EL (cell line): Measurements from ENCODE around the gene RCOR1.
"Not testable (repeated sequence)": the region's sequence is repeated elsewhere in the genome, so short reads cannot be mapped to it uniquely, and the experiment has no call there.

Experiments
- DNase-seq: peaks from one replicate; pipeline ENCODE4 v3.0.0-alpha.2; 2016

The RCOR1 gene

GRCh38 chr14:102593825-102594137 lies 1.3 kb downstream of the RCOR1 start:
- peak; percentile 46 for DNase-seq

GRCh38 chr14:102594514-102595175 lies 2.2 kb downstream of the RCOR1 start:
- DNase-seq, result peak; percentile 75

- DNase-seq, result no peak
Measured at GRCh38 chr14:102601378-102601925, 9.0 kb downstream of the RCOR1 start.

- DNase-seq, result no peak
Measured at GRCh38 chr14:102602421-102603292, 10.2 kb downstream of the RCOR1 start.

- DNase-seq, result no peak
Measured at GRCh38 chr14:102603293-102603907, 11.0 kb downstream of the RCOR1 start.

DNA sequence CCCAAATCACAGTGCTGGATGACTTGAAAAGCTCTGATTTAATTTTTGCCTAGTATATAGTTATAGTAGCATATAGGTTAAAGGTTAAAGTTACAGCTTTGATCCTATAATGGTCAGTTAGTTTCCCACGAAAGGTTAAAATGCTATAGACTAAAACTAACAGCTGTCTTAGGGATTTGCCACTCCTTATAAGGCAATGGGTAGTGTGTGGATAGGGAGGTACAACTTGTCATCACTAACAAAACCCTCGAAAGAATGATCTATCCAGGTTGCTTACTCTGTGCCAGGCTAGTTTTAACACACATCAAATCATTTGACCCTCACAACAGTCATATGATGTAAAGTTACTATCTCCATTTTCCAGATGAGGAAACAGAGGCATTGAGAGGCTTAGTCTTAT lies 11.7 kb downstream of the RCOR1 start:
- DNase-seq, result no peak

DNA sequence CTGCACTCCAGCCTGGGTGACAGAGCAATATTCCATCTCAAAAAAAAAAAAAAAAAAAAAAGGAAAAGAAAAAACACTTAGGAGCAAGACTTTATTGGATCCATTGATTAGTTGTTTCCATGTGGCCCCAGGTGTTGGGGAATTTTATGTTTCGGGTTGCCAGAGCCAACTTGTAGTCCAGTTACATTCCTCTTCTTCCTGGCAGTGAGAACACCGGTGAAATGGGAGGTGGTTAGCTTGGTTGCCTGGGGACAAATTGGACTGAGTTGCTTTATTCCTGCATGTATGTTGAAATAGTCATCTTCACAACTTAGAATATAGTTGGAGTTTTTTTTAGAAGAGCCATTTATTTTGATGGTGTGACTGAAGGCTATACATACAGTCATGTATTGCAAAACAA lies 12.6 kb downstream of the RCOR1 start:
- DNase-seq, result peak; percentile 46

- DNase-seq, result no peak
Measured at GRCh38 chr14:102606296-102606695, 13.8 kb downstream of the RCOR1 start.

- DNase-seq, result no peak
Measured at GRCh38 chr14:102608064-102608446, 15.6 kb downstream of the RCOR1 start.

DNA sequence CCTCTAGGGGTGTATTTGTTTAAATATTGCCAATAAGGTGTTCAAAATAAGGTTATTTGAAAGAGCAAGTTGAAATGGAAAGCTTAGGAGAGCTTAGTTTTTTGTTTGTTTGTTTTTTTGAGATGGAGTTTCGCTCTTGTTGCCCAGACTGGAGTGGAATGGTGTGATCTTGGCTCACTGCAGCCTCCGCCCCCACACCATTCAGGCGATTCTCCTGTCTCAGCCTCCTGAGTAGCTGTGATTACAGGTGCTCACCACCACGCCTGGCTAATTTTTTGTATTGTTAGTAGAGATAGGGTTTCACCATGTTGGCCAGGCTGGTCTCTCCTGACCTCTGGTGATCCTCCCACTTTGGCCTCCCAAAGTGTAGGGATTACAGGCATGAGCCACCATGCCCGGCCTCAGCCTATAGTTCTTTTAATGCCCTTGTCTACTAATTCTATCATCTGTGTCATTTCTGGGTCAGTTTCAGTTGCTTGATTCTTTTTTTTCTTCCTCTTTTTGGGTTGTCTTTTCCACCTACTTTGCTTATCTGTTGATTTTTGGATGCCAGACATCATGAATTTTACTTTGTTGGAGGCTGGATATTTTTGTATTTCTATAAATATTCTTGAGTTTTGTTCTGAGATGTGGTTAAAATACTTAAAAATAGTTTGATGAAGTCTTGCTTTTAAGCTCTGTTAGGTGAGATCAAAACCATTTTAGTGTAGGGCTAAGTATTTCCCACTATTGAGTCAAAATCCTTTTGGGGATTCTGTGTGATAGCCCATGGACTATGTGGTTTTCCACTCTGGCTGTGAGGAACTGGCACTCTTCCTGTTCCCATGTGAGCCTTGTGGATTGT lies 18.7 kb downstream of the RCOR1 start:
- no peak for DNase-seq

GRCh38 chr14:102616318-102616717 lies 23.9 kb downstream of the RCOR1 start:
- no peak for DNase-seq

- no peak for DNase-seq
Measured at GRCh38 chr14:102616799-102617198, 24.4 kb downstream of the RCOR1 start.

- DNase-seq, result not testable (repeated sequence)
Measured at GRCh38 chr14:102619012-102619411, 26.6 kb downstream of the RCOR1 start.

DNA sequence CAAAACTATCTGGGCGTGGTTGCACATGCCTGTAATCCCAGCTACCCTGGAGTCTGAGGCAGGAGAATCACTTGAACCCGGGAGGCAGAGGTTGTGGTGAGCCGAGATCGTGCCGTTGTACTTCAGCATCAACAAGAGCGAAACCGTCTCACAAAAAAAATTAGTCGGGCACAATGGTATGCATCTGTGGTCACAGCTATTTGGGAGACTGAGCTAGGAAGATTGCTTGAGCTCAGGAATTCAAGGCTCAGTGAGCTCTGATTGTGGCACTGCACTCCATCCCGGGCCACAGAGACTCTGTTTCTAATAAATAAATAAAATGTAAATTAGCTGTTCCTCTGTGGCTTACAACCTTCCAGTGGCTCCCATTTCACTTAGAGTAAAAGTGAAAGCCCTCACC lies 28.0 kb downstream of the RCOR1 start:
- peak; percentile 79 for DNase-seq

DNA sequence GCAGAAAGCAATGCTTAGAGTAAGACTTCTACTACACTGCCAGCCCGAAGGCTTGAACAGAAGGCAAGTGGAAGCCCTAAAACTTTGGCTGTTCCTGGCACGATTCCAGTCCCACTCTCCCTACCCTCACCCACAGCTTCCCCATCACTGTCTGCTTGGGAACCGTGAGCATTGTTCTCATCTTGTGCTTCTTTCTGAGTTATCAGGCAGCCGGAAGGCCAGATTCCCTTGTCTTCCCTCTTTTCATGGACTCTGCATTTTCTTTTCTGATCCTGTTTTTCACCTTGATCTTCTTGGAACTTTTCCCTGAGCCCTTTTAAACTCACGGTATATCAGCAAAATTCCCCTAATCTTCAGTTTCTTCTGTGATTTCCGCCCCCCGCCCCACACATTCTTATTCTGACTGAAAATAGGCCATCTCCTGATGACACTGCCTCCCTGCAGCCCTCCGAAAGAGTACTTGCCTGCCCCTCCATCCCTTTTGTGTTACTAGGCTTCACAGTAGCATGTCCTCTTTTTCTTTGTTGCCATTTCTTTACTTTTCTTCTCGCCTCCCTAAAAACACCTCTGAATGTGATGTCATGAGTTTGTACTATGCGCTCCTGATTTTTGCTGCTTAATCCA lies 29.9 kb downstream of the RCOR1 start:
- no peak for DNase-seq

DNA sequence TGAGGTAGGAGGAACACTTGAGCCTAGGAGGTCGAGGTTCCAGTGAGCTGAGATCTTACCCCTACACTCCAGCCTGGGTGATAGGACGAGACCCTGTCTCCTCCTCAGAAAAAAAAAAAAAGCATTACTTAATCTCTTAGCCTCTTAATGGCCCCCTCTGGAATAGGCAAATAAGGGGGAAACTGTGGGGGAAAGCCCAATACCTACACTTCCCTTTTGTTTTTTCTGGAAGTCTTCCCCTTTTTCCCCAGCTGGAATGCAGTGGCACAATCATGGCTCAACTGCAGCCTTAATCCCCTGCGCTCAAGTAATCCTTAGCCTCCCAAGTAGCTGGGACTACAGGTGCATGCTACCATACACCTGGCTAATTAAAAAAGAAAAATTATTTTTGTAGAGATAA lies 32.2 kb downstream of the RCOR1 start:
- no peak for DNase-seq

DNA sequence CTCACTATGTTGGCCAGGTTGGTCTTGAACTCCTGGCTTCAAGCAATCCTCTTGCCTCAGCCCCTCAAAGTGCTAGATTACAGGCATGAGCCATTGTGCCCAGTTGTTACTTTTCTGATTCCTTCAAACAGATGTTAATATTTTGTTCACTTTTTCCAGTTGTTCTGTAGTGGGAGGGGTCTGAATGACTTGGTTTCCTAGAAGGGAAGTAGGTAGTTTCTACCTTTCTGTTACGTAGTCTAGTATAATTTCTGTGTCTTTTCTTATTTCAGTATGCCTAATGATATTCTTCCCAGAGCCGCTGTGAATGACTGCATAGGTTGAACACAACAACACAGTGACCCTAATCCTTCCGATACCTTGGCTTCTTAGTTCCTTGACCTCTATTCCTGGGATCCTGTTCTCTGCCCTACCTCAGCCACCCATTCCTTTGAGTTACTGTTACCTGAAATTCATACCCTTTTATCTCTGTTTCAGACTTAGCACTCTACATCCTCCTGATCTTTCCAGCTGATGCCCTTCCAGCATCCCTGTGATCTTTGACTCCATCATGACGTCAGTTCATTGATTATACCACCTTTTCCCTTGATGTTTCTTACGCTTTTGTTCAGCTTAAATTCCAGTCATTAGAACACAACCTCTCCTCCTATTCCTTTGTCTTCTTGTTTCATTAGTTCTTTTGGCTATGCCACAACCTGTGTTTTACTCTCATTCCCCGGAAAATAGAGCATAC lies 33.3 kb downstream of the RCOR1 start:
- DNase-seq, result no peak

DNA sequence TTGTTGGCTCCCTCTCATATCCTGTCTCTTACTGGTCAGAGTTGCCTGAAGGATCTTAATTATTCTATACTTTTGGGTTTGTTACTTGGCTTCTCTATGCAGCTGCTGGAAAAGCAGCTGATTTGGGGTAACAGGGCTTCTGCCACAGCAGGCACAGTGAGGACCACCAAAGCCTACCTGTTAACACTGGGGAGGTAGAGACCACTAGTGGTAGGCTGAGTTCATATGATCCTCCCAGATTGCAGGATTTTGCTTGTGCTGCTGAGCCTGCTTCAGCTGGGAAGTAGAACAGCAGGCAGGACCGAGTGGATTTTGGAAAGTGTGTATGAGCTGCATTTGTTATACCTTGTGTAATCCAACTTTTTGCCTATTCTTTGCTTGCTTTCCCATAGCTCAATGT lies 34.1 kb downstream of the RCOR1 start:
- no peak for DNase-seq

GRCh38 chr14:102629011-102629444 lies 36.6 kb downstream of the RCOR1 start:
- DNase-seq, result no peak

DNA sequence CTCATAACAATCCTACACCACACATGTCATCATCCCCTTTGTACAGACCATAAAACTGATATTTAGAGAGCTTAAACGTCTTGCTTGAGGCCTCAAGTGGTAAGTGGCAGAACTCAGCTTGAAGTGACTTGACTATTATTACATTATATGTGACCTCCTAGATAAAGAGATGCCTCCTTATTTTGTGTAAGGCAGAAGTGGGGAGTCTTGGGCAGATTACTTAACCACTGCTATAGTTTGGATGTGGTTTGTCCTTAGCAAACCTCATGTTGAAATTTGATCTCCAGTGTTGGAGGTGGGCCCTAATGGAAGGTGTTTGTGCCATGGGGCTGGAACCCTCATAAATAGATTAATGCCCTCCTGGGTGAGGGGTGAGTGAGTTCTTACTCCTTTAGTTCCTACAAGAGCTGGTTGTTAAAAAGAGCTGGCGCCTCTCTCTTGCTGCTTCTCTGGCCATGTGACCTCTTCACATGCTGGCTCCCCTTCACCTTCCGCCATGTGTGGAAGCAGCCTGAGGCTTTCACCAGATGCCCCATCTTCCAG lies 37.4 kb downstream of the RCOR1 start:
- DNase-seq, result no peak

- no peak for DNase-seq
Measured at GRCh38 chr14:102630405-102630804, 38.0 kb downstream of the RCOR1 start.
